H9 (cell line): Measurements from ENCODE around the gene BIRC3. TPM values are rescaled to one million over a fixed set of nuclear protein-coding genes. Genes with fewer than 3 reads are reported as not detected.

ENCODE experiments used
- DNase-seq: peaks from one replicate; pipeline ENCODE4 v3.0.0-alpha.2; 2017
- H2AFZ ChIP-seq: one replicate; pipeline ENCODE4 v1.6.1; 2013; ENCODE audit warnings: mild to moderate bottlenecking, low read length, control low read depth, moderate library complexity
- H2AK5ac ChIP-seq: 2 replicates; pipeline ENCODE4 v1.6.1; 2013; ENCODE audit warnings: low read length, control low read depth, mixed read lengths; ENCODE audit not compliant: insufficient read length
- H2BK120ac ChIP-seq: one replicate; pipeline ENCODE4 v1.6.1; 2013; ENCODE audit warnings: low read depth, mild to moderate bottlenecking, low read length, control low read depth, inconsistent platforms; ENCODE audit not compliant: poor library complexity, severe bottlenecking
- H2BK12ac ChIP-seq: 2 replicates; pipeline ENCODE4 v1.6.1; 2013; ENCODE audit warnings: low read length, control low read depth, mixed read lengths, low read depth; ENCODE audit not compliant: insufficient read length
- H2BK15ac ChIP-seq: 2 replicates; pipeline ENCODE4 v1.6.1; 2013; ENCODE audit warnings: low read depth, low read length, control low read depth
- H2BK20ac ChIP-seq: one replicate; pipeline ENCODE4 v1.6.1; 2013; ENCODE audit warnings: low read depth, mild to moderate bottlenecking, low read length, control low read depth, inconsistent platforms; ENCODE audit not compliant: poor library complexity, severe bottlenecking
- H2BK5ac ChIP-seq: 2 replicates; pipeline ENCODE4 v1.6.1; 2013; ENCODE audit warnings: low read length, control low read depth, mixed read lengths; ENCODE audit not compliant: insufficient read length
- H3K14ac ChIP-seq: 2 replicates; pipeline ENCODE4 v1.6.1; 2013; ENCODE audit warnings: low read length, control low read depth; ENCODE audit not compliant: insufficient read depth
- H3K18ac ChIP-seq: 2 replicates; pipeline ENCODE4 v1.6.1; 2013; ENCODE audit warnings: low read depth, mild to moderate bottlenecking, mixed read lengths, low read length, control low read depth; ENCODE audit not compliant: insufficient read length
- H3K23ac ChIP-seq: 2 replicates; pipeline ENCODE4 v1.6.1; 2013; ENCODE audit warnings: low read length, control low read depth, mixed read lengths, low read depth; ENCODE audit not compliant: insufficient read length
- H3K23me2 ChIP-seq: 2 replicates; pipeline ENCODE4 v1.6.1; 2013; ENCODE audit warnings: low read depth, mild to moderate bottlenecking, mixed read lengths, low read length, control low read depth; ENCODE audit not compliant: insufficient read length, poor library complexity, severe bottlenecking
- H3K27ac ChIP-seq: 2 replicates; pipeline ENCODE4 v1.5.1; 2013; ENCODE audit warnings: low read length, control low read depth, mixed read lengths, low read depth; ENCODE audit not compliant: insufficient read length
- H3K27me3 ChIP-seq: 2 replicates; pipeline ENCODE4 v1.6.1; 2013; ENCODE audit warnings: low read length, control low read depth, inconsistent platforms; ENCODE audit not compliant: insufficient read depth
- H3K4ac ChIP-seq: 2 replicates; pipeline ENCODE4 v1.6.1; 2013; ENCODE audit warnings: low read depth, mild to moderate bottlenecking, control low read depth, inconsistent platforms, low read length, moderate library complexity
- H3K4me1 ChIP-seq: 2 replicates; pipeline ENCODE4 v1.6.1; 2013; ENCODE audit warnings: low read length, control low read depth, inconsistent platforms; ENCODE audit not compliant: insufficient read depth
- H3K4me2 ChIP-seq: 2 replicates; pipeline ENCODE4 v1.6.1; 2013; ENCODE audit warnings: low read length, control low read depth, mixed read lengths; ENCODE audit not compliant: insufficient read length, insufficient read depth
- H3K56ac ChIP-seq: 2 replicates; pipeline ENCODE4 v1.6.1; 2013; ENCODE audit warnings: low read depth, mild to moderate bottlenecking, mixed read lengths, low read length, control low read depth; ENCODE audit not compliant: insufficient read length
- H3K79me1 ChIP-seq: 2 replicates; pipeline ENCODE4 v1.6.1; 2013; ENCODE audit warnings: low read depth, mild to moderate bottlenecking, moderate library complexity, low read length, control low read depth, inconsistent platforms; ENCODE audit not compliant: insufficient read depth, poor library complexity, severe bottlenecking
- H3K79me2 ChIP-seq: 2 replicates; pipeline ENCODE4 v1.6.1; 2013; ENCODE audit warnings: low read length, control low read depth, inconsistent platforms; ENCODE audit not compliant: insufficient read depth
- H3K9ac ChIP-seq: 2 replicates; pipeline ENCODE4 v1.6.1; 2013; ENCODE audit warnings: low read length, control low read depth, mixed read lengths; ENCODE audit not compliant: insufficient read length; ENCODE audit errors: extremely low read depth
- H3K9me3 ChIP-seq: one replicate; pipeline ENCODE4 v1.6.1; 2013; ENCODE audit warnings: low read depth, low read length, inconsistent platforms; ENCODE audit not compliant: control insufficient read depth
- H3T11ph ChIP-seq: one replicate; pipeline ENCODE4 v1.6.1; 2013; ENCODE audit warnings: mild to moderate bottlenecking, low read length, control low read depth, inconsistent platforms
- H4K20me1 ChIP-seq: one replicate; pipeline ENCODE4 v1.6.1; 2013; ENCODE audit not compliant: control insufficient read depth, insufficient read length, insufficient read depth
- H4K5ac ChIP-seq: 2 replicates; pipeline ENCODE4 v1.6.1; 2013; ENCODE audit warnings: low read depth, mild to moderate bottlenecking, mixed read lengths, low read length, control low read depth; ENCODE audit not compliant: insufficient read length
- H4K8ac ChIP-seq: replicated peaks from 2 replicates; pipeline ENCODE4 v1.6.1; 2013; ENCODE audit warnings: low read length, control low read depth, mixed read lengths, low read depth; ENCODE audit not compliant: insufficient read length
- H4K91ac ChIP-seq: 2 replicates; pipeline ENCODE4 v1.6.1; 2013; ENCODE audit warnings: low read depth, mild to moderate bottlenecking, moderate library complexity, mixed read lengths, low read length, control low read depth; ENCODE audit not compliant: insufficient read length
- H3K27ac Mint-ChIP-seq, 3 experiments: 2 replicates in 2 of 3; 3 replicates in 1 of 3; pipeline ENCODE4 v1.8.0; 2020 to 2021; ENCODE audit warnings: mixed read lengths in 3 of 3, mild to moderate bottlenecking in 1 of 3, moderate library complexity in 1 of 3
- H3K27me3 Mint-ChIP-seq: 2 replicates; pipeline ENCODE4 v1.8.0; 2021; ENCODE audit warnings: low read depth, mild to moderate bottlenecking, moderate library complexity, mixed read lengths
- H3K36me3 Mint-ChIP-seq, 3 experiments: 2 replicates in 2 of 3; 3 replicates in 1 of 3; pipeline ENCODE4 v1.8.0; 2020 to 2021; ENCODE audit warnings: low read depth in 3 of 3, mixed read lengths in 3 of 3; ENCODE audit not compliant: insufficient read depth in 1 of 3
- H3K4me1 Mint-ChIP-seq, 2 experiments: 2 replicates each; pipeline ENCODE4 v1.8.0; 2020; ENCODE audit warnings: mixed read lengths in 2 of 2
- H3K4me3 Mint-ChIP-seq, 2 experiments: 2 replicates in 1 of 2; 3 replicates in 1 of 2; pipeline ENCODE4 v1.8.0; 2020 to 2021; ENCODE audit warnings: mild to moderate bottlenecking in 2 of 2, mixed read lengths in 2 of 2, moderate library complexity in 1 of 2
- H3K9me3 Mint-ChIP-seq, 2 experiments: 2 replicates in 1 of 2; 3 replicates in 1 of 2; pipeline ENCODE4 v1.8.0; 2020; ENCODE audit warnings: mild to moderate bottlenecking in 2 of 2, mixed read lengths in 2 of 2, moderate library complexity in 1 of 2
- CTCF ChIP-seq: fragments of 200-600 bp; sonication (generic); conservative IDR thresholded peaks from 3 replicates; pipeline ENCODE4 v1.8.0; 2021; ENCODE audit warnings: antibody characterized with exemption, mild to moderate bottlenecking
- WGBS: extraction: QIAGEN DNeasy Blood & Tissue Kit; methylation state at CpG from one replicate; pipeline ENCODE4 v1.1.7; 2013; ENCODE audit warnings: missing lambda C conversion rate, low lambda C conversion rate, mixed read lengths; ENCODE audit not compliant: insufficient read length; ENCODE audit errors: extremely low coverage; 5-methylcytosine and 5-hydroxymethylcytosine counted together
- total RNA-seq: library from RNA; stranded (reverse); gene quantifications from 2 replicates; pipeline ENCODE4 v1.2.1, GENCODE V29; 2021

Gene BIRC3
- total RNA-seq, 1 experiment from 2014 or later = 0.04 TPM

DNA sequence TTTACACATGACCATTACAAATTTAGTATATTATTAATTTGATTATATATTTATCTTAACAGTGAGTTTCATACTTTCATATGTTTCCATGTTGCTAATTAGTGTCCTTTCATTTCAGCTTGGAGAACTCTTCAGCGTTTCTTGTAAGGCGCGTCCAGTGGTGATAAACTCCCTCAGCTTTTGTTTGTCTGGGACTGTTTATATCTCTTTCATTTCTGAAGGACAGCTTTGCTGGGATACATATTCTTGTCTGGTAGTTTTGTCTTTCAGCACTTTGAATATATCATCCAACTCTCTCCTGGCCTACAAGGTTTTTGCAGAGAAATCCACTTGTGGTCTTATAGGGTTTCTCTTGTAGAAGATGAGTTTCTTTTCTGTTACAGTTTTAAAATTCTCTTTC lies 42.1 kb downstream of the BIRC3 start:
- Histone ChIP-seq H4K5ac (no peak overlapping the region), H3K23me2 (no peaks in the 10 kb centered on the region), H4K8ac (no peak overlapping the region), H3K27ac (no peak overlapping the region), H2BK120ac (no peak overlapping the region), H2BK12ac (no peak overlapping the region), H3K56ac (no peak overlapping the region), H3K79me1 (no peaks in the 10 kb centered on the region), H2BK15ac (no peak overlapping the region), H2AFZ (no peak overlapping the region), H4K91ac (no peak overlapping the region), H3K4ac (no peak overlapping the region), H2AK5ac (no peak overlapping the region), H3K4me1 (no peaks in the 10 kb centered on the region), H2BK5ac (no peak overlapping the region), H3T11ph (no peak overlapping the region), H3K4me2 (no peak overlapping the region), H3K23ac (no peak overlapping the region), H2BK20ac (no peak overlapping the region), H3K14ac (no peak overlapping the region), H3K18ac (no peak overlapping the region), H4K20me1 (no peaks in the 10 kb centered on the region), H3K9ac (no peak overlapping the region), H3K27me3 (no peaks in the 10 kb centered on the region), H3K79me2 (no peaks in the 10 kb centered on the region), H3K9me3 (no peaks in the 10 kb centered on the region)
- DNase-seq = no peak
- H3K27ac Mint-ChIP-seq = no peak overlapping the region
- no peak overlapping the region for H3K4me3 Mint-ChIP-seq
- TF ChIP-seq CTCF = no peak
- WGBS = no CpG with 5 or more reads among the region's 3 CpGs
- no peaks in the 10 kb centered on the region for H3K4me1 Mint-ChIP-seq
- peaks cover 7 to 9% of the 10 kb centered on the region in 2 experiments; a peak in 4 of 5 replicates for H3K9me3 Mint-ChIP-seq
- peaks cover 24 to 61% (median 55%) of the 10 kb centered on the region in 3 experiments; a peak in 6 of 7 replicates for H3K36me3 Mint-ChIP-seq
- no peaks in the 10 kb centered on the region for H3K27me3 Mint-ChIP-seq
